GM04504 (cell line): Measurements from ENCODE around the gene TSPAN12.

ENCODE experiments used
- DNase-seq: peaks from one replicate; pipeline ENCODE4 v3.0.0-alpha.2; 2012; ENCODE audit warnings: low read depth

Gene TSPAN12

GRCh38 chr7:120842121-120842621 is 15.8 kb downstream of the TSPAN12 start:
- DNase-seq, result no peak

GRCh38 chr7:120841608-120842007 is 16.3 kb downstream of the TSPAN12 start:
- no peak for DNase-seq

GRCh38 chr7:120838281-120838682 is 19.7 kb downstream of the TSPAN12 start:
- no peak for DNase-seq

- no peak for DNase-seq
Observed at GRCh38 chr7:120837599-120837998, 20.3 kb downstream of the TSPAN12 start.

- no peak for DNase-seq
Observed at GRCh38 chr7:120836556-120837115, 21.3 kb downstream of the TSPAN12 start.

GRCh38 chr7:120834726-120835125 is 23.2 kb downstream of the TSPAN12 start:
- DNase-seq, result no peak

GRCh38 chr7:120833546-120833945 is 24.4 kb downstream of the TSPAN12 start:
- DNase-seq, result no peak

- no peak for DNase-seq
Observed at GRCh38 chr7:120832803-120833202, 25.1 kb downstream of the TSPAN12 start.

GRCh38 chr7:120831260-120831659 is 26.7 kb downstream of the TSPAN12 start:
- DNase-seq, result no peak

- no peak for DNase-seq
Observed at GRCh38 chr7:120829487-120829886, 28.5 kb downstream of the TSPAN12 start.

GRCh38 chr7:120828528-120828927 is 29.4 kb downstream of the TSPAN12 start:
- no peak for DNase-seq

GRCh38 chr7:120827371-120828118 is 30.4 kb downstream of the TSPAN12 start:
- DNase-seq, result no peak

GRCh38 chr7:120825576-120825975 is 32.4 kb downstream of the TSPAN12 start:
- DNase-seq, result no peak

- DNase-seq, result no peak
Observed at GRCh38 chr7:120825152-120825551, 32.8 kb downstream of the TSPAN12 start.

GRCh38 chr7:120819861-120820260 is 38.1 kb downstream of the TSPAN12 start:
- no peak for DNase-seq

- no peak for DNase-seq
Observed at GRCh38 chr7:120817851-120818250, 40.1 kb downstream of the TSPAN12 start.

GRCh38 chr7:120814253-120814939 is 43.5 kb downstream of the TSPAN12 start:
- no peak for DNase-seq

- no peak for DNase-seq
Observed at GRCh38 chr7:120813546-120814252, 44.2 kb downstream of the TSPAN12 start.

GRCh38 chr7:120813089-120813488 is 44.9 kb downstream of the TSPAN12 start:
- DNase-seq, result no peak

GRCh38 chr7:120809260-120809659 is 48.7 kb downstream of the TSPAN12 start:
- DNase-seq, result no peak

GRCh38 chr7:120807390-120807789 is 50.6 kb downstream of the TSPAN12 start:
- no peak for DNase-seq

GRCh38 chr7:120806669-120807068 is 51.3 kb downstream of the TSPAN12 start:
- DNase-seq, result no peak
